Fibroblast of pulmonary artery (primary cell): ENCODE measurements around the gene CNGA4.
"Not testable (repeated sequence)": the region's sequence is repeated elsewhere in the genome, so short reads cannot be mapped to it uniquely, and the experiment has no call there.

Experiments
- DNase-seq: peaks from one replicate; pipeline ENCODE4 v3.0.0-alpha.2; 2010; ENCODE audit warnings: low read depth
- H3K4me3 ChIP-seq: replicated peaks from 2 replicates; pipeline ENCODE4 v1.5.1; 2011; ENCODE audit warnings: low read depth, mild to moderate bottlenecking, control low read depth, low read length, moderate library complexity
- TF ChIP-seq, protein P1 (sequence below): IDR thresholded peaks from 2 replicates; pipeline ENCODE4 v1.5.1; 2011; ENCODE audit warnings: mild to moderate bottlenecking, control low read depth, low read length, inconsistent platforms; ENCODE audit errors: missing control alignments

Gene CNGA4

DNA sequence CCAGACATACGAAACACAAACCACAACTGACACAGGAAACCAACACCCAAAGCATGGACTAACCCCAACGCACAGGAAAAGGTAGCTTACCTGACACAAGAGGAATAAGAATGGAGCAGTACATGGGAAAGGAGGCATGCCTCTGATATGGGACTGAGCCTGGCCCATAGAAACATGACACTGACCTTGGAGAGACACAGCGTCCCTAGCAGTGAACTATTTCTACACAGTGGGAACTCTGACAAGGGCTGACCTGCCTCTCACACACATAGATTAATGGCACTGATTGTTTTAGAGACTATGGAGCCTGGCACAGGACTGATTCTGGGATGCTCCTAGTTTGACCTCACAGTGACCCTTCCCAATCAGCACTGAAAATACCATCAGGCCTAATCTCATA, 32.7 kb downstream of the CNGA4 start:
- no peak for DNase-seq
- H3K4me3 ChIP-seq = no peak overlapping the region

DNA sequence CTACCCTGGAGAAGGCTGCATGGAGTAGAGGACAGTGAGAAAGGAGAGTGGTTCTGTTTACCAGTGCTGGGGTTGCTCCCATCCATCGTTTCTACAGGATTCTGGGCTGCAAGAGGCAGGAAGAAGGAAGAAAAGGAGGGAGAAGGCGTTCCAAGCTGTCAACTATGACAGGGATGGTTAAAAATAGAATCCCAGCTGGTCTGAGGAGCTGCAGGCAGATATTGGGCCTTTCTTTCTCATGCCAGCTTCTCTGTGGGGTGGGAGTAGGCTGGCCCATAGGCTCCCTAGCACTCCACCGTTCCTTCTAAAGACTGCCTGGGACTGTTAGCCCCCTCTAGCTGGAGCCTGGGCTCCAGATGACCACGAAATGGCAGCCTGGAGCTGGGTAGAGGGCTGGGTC, 34.3 kb downstream of the CNGA4 start:
- TF ChIP-seq, protein P1, sequence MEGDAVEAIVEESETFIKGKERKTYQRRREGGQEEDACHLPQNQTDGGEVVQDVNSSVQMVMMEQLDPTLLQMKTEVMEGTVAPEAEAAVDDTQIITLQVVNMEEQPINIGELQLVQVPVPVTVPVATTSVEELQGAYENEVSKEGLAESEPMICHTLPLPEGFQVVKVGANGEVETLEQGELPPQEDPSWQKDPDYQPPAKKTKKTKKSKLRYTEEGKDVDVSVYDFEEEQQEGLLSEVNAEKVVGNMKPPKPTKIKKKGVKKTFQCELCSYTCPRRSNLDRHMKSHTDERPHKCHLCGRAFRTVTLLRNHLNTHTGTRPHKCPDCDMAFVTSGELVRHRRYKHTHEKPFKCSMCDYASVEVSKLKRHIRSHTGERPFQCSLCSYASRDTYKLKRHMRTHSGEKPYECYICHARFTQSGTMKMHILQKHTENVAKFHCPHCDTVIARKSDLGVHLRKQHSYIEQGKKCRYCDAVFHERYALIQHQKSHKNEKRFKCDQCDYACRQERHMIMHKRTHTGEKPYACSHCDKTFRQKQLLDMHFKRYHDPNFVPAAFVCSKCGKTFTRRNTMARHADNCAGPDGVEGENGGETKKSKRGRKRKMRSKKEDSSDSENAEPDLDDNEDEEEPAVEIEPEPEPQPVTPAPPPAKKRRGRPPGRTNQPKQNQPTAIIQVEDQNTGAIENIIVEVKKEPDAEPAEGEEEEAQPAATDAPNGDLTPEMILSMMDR = no peak
- H3K4me3 ChIP-seq = no peak overlapping the region
- DNase-seq = no peak

More for the DNA sequence above, 32.7 kb downstream of the CNGA4 start:
- TF ChIP-seq, protein P1 = no peak

DNA sequence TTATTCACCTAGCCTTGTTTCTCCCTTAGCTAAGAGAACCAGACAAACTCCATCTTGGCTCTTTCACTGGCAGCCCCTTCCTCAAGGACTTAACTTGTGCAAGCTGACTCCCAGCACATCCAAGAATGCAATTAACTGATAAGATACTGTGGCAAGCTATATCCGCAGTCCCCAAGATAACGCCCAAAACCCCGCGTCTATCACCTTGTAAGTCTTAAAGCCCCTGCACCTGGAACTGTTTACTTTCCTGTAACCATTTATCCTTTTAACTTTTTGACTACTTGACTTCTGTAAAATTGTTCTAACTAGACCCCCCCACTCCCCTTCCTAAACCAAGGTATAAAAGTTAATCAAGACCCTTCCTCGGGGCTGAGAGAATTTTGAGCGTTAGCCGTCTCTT, 41.9 kb downstream of the CNGA4 start:
- not testable (repeated sequence) for H3K4me3 ChIP-seq

DNA sequence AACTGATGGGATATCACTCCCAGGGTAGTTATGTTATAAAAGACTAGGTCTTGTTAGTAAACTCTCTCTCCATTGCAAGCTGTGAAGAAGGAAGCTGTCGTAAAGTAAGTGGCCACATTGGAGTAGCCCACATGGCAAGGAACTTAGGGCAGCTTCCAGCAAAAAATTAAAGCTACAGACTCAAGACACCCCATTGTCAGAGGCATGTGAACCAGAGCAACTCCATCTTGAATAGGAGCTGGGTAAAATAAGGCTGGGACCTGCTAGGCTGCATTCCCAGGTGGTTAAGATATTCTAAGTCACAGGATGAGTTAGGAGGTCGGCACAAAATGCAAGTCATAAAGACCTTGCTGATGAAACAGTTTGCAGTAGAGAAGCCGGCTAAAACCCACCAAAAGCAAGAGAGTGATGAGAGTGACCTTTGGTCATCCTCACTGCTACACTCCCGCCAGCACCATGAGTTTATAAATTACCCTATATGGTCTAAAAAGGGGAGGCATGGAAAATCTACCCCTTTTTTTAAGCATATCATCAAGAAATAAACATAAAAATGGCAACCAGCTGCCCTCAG, 44.6 kb downstream of the CNGA4 start:
- TF ChIP-seq, protein P1 = no peak
- DNase-seq = no peak
- H3K4me3 ChIP-seq = no peak overlapping the region

More for the DNA sequence above, 41.9 kb downstream of the CNGA4 start:
- not testable (repeated sequence) for DNase-seq

DNA sequence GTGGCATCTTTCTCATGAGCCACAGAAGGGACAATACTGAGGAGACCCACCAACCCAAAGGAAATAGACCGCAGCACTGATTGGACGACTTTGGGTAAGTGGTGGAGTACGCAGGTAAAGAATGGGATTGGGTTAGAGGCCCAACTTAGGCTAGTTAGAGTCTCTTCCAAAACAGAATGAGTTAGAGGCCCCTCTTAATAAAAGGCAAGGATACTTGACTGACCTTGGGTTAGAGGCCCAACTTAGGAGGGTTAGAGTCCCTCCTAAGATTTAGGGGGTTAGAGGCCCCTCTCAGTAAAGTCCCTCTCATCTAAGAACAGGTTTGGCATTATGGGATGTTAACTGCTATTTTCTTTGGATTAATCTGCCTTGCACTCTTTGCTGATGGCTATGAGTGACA, 45.4 kb downstream of the CNGA4 start:
- no peak overlapping the region for H3K4me3 ChIP-seq
- TF ChIP-seq, protein P1 = no peak
- DNase-seq = no peak

DNA sequence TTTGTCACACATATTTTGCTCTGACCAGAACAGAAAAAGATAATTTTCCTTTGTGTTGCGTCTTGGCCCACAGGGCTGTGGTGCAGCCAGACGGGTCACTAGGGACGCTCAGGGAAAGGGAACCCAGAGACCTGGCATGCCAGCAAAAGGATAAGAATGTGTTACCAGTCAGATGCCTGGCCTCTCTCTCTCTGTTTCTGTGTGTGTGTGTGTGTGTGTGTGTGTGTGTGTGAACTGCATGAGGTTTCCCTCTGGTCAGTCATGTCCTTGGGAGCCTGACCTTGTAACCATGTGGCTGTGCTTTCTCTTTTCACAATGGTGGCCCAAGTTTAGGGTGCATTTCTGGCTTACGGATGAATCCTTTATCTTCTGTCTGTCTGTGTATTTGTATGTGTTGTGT, 46.1 kb downstream of the CNGA4 start:
- no peak for DNase-seq
- TF ChIP-seq, protein P1 = no peak
- H3K4me3 ChIP-seq = no peak overlapping the region
